Parathyroid adenoma (tissue), 2 donors: Measurements from ENCODE around the gene MEIS3.

ENCODE experiments used
- H2AFZ ChIP-seq: fragments of 300-600 bp; sonication (generic); one replicate; pipeline ENCODE4 v1.7.0; 2017; ENCODE audit warnings: antibody characterized with exemption, mild to moderate bottlenecking
- H3K27ac ChIP-seq: fragments of 300-600 bp; sonication (generic); one replicate; pipeline ENCODE4 v1.7.0; 2017
- H3K27me3 ChIP-seq: fragments of 300-600 bp; sonication (generic); one replicate; pipeline ENCODE4 v1.7.0; 2017; ENCODE audit warnings: low read length; ENCODE audit not compliant: control insufficient read depth, insufficient read depth
- H3K36me3 ChIP-seq: fragments of 300-600 bp; sonication (generic); one replicate; pipeline ENCODE4 v1.7.0; 2017; ENCODE audit warnings: low read length; ENCODE audit not compliant: control insufficient read depth, insufficient read depth
- H3K4me1 ChIP-seq: fragments of 300-600 bp; sonication (generic); one replicate; pipeline ENCODE4 v1.7.0; 2017; ENCODE audit warnings: control low read depth
- H3K4me2 ChIP-seq: fragments of 300-600 bp; sonication (generic); one replicate; pipeline ENCODE4 v1.7.0; 2017; ENCODE audit warnings: low read length
- H3K4me3 ChIP-seq: fragments of 300-600 bp; sonication (generic); one replicate; pipeline ENCODE4 v1.7.0; 2017; ENCODE audit warnings: low read depth, low read length
- H3K79me2 ChIP-seq: fragments of 300-600 bp; sonication (generic); one replicate; pipeline ENCODE4 v1.7.0; 2017; ENCODE audit warnings: control low read depth
- H3K9ac ChIP-seq: fragments of 300-600 bp; sonication (generic); one replicate; pipeline ENCODE4 v1.7.0; 2017; ENCODE audit warnings: mild to moderate bottlenecking
- H3K9me3 ChIP-seq: fragments of 300-600 bp; sonication (generic); one replicate; pipeline ENCODE4 v1.7.0; 2017; ENCODE audit warnings: low read length; ENCODE audit not compliant: control insufficient read depth
- CTCF ChIP-seq: fragments of 300-600 bp; sonication (generic); IDR thresholded peaks from one replicate; pipeline ENCODE4 v1.7.0; 2017; ENCODE audit warnings: antibody characterized with exemption, mild to moderate bottlenecking
- donor health status: primary hyperparathyroidism.

MEIS3 gene

GRCh38 chr19:47377801-47378200 lies 41.5 kb downstream of the MEIS3 start:
- no peak overlapping the region for H3K27ac ChIP-seq

GRCh38 chr19:47377208-47377701 lies 42.1 kb downstream of the MEIS3 start:
- no peaks in the 10 kb centered on the region for H3K36me3 ChIP-seq
- no peak overlapping the region for H3K9ac ChIP-seq
- H3K4me1 ChIP-seq, result no peaks in the 10 kb centered on the region
- no peaks in the 10 kb centered on the region for H3K79me2 ChIP-seq
- H2AFZ ChIP-seq, result no peak overlapping the region
- H3K27me3 ChIP-seq, result no peaks in the 10 kb centered on the region
- no peak overlapping the region for H3K4me3 ChIP-seq
- no peak overlapping the region for H3K27ac ChIP-seq
- no peak overlapping the region for H3K4me2 ChIP-seq
- TF ChIP-seq CTCF, result no peak
- H3K9me3 ChIP-seq, result no peaks in the 10 kb centered on the region

More at GRCh38 chr19:47377801-47378200, 41.5 kb downstream of the MEIS3 start:
- Histone ChIP-seq H3K4me3 (no peak overlapping the region), H3K36me3 (no peaks in the 10 kb centered on the region), H3K9ac (no peak overlapping the region), H3K27me3 (no peaks in the 10 kb centered on the region), H3K4me2 (no peak overlapping the region), H3K4me1 (no peaks in the 10 kb centered on the region), H2AFZ (no peak overlapping the region), H3K79me2 (no peaks in the 10 kb centered on the region), H3K9me3 (no peaks in the 10 kb centered on the region)
- TF ChIP-seq CTCF, result no peak

- Histone ChIP-seq H3K79me2 (no peaks in the 10 kb centered on the region), H3K27me3 (no peaks in the 10 kb centered on the region), H2AFZ (no peak overlapping the region), H3K27ac (no peak overlapping the region), H3K4me2 (no peak overlapping the region), H3K9ac (no peak overlapping the region), H3K4me1 (no peaks in the 10 kb centered on the region), H3K36me3 (no peaks in the 10 kb centered on the region), H3K9me3 (no peaks in the 10 kb centered on the region), H3K4me3 (no peak overlapping the region)
- TF ChIP-seq CTCF, result no peak
These were observed 42.7 kb downstream of the MEIS3 start for GRCh38 chr19:47376589-47377144.

- H3K27ac ChIP-seq, result no peak overlapping the region
- no peak overlapping the region for H3K4me3 ChIP-seq
These were observed 43.4 kb downstream of the MEIS3 start for GRCh38 chr19:47375694-47376588.

More at GRCh38 chr19:47375694-47376588, 43.4 kb downstream of the MEIS3 start:
- Histone ChIP-seq H3K27me3 (no peaks in the 10 kb centered on the region), H3K9ac (no peak overlapping the region), H3K4me1 (no peaks in the 10 kb centered on the region), H3K4me2 (no peak overlapping the region), H2AFZ (no peak overlapping the region), H3K36me3 (no peaks in the 10 kb centered on the region), H3K9me3 (no peaks in the 10 kb centered on the region), H3K79me2 (no peaks in the 10 kb centered on the region)
- no peak for TF ChIP-seq CTCF
